HCT116 (cell line): ENCODE data around the gene MARCHF6. TPM values are rescaled to one million over a fixed set of nuclear protein-coding genes. Genes with fewer than 3 reads are reported as not detected.

Source experiments
- ATAC-seq: fragments of 200-7000 bp; cut with Tn5 transposase; 2 replicates; pipeline ENCODE4 v1.9.1; 2020; ENCODE audit warnings: mild to moderate bottlenecking, moderate library complexity
- BruUV-seq: library from RNA; stranded (reverse); fragments of 400-500 nt; replicated peaks from 2 replicates; lab custom pipeline; 2021; lab: Mats Ljungman, UMichigan
- CTCF ChIA-PET: fragments of 300-600 bp; sonication (Branson Sonifier 250); formaldehyde crosslinking; loops from one replicate; lab custom pipeline; 2021; ENCODE audit warnings: antibody characterized with exemption; lab: Charles Lee
- POLR2A ChIA-PET: fragments of 300-600, 350-600 bp; sonication (Branson Sonifier 250); formaldehyde crosslinking; loops from one replicate; lab custom pipeline; 2021; ENCODE audit warnings: antibody characterized with exemption; lab: Charles Lee
- RAD21 ChIA-PET, 2 experiments: fragments of 300-600 bp; sonication (Branson Sonifier 250); formaldehyde crosslinking; loops; one replicate each; lab custom pipeline; 2023; ENCODE audit warnings: low total read pairs in 2 of 2; ENCODE audit not compliant: uncharacterized antibody in 2 of 2, unreplicated experiment in 2 of 2, low non-redundant PET in 1 of 2; lab: Charles Lee
- DNase-seq: peaks from one replicate; pipeline ENCODE4 v3.0.0-alpha.2; 2010; ENCODE audit warnings: low read depth, low spot score
- H2AFZ ChIP-seq: fragments of 200-600 bp; shearing (Covaris generic), sonication (generic); 2 replicates; pipeline ENCODE4 v1.6.1; 2017; ENCODE audit warnings: low read depth, mixed run types, mixed read lengths, antibody characterized with exemption, low read length; ENCODE audit not compliant: poor library complexity, severe bottlenecking
- H3K27ac ChIP-seq: 2 replicates; pipeline ENCODE4 v1.5.1; 2012; ENCODE audit warnings: low read depth, low read length
- H3K27me3 ChIP-seq: fragments of 200-600 bp; sonication (generic); 2 replicates; pipeline ENCODE4 v1.6.1; 2016; ENCODE audit warnings: mixed run types, low read length, mixed read lengths; ENCODE audit not compliant: insufficient read depth
- H3K36me3 ChIP-seq, 2 experiments: fragments of 200-500 bp in 1 of 2; fragments of 200-600 bp in 1 of 2; sonication (Bioruptor generic) in 1 of 2; sonication (generic) in 1 of 2; 2 replicates each; pipeline versions ENCODE4 v1.5.1 to v1.6.1; 2014 to 2016; ENCODE audit warnings: low read length in 2 of 2, inconsistent platforms in 1 of 2, mixed read lengths in 1 of 2, mixed run types in 1 of 2; ENCODE audit not compliant: insufficient read depth in 2 of 2, control insufficient read depth in 1 of 2
- H3K4me1 ChIP-seq, 2 experiments: fragments of 200-600 bp in 1 of 2; sonication (generic) in 1 of 2; 2 replicates each; pipeline versions ENCODE4 v1.5.1 to v1.6.1; 2012 to 2017; ENCODE audit warnings: low read length in 2 of 2, inconsistent platforms in 1 of 2, mild to moderate bottlenecking in 1 of 2, mixed read lengths in 1 of 2, mixed run types in 1 of 2, moderate library complexity in 1 of 2; ENCODE audit not compliant: insufficient read depth in 2 of 2, control insufficient read depth in 1 of 2
- H3K4me2 ChIP-seq: fragments of 200-600 bp; sonication (generic); 2 replicates; pipeline ENCODE4 v1.6.1; 2017; ENCODE audit warnings: mixed run types, low read length, mixed read lengths
- H3K4me3 ChIP-seq, 2 experiments: fragments of 200-600 bp in 1 of 2; sonication (generic) in 1 of 2; replicated peaks in 1 of 2; 2 replicates each; pipeline ENCODE4 v1.5.1; 2011 to 2016; ENCODE audit warnings: low read length in 2 of 2, control low read depth in 1 of 2, low read depth in 1 of 2, mild to moderate bottlenecking in 1 of 2, mixed read lengths in 1 of 2, mixed run types in 1 of 2
- H3K79me2 ChIP-seq: fragments of 200-600 bp; sonication (generic); 2 replicates; pipeline ENCODE4 v1.6.1; 2017; ENCODE audit warnings: mild to moderate bottlenecking, mixed run types, low read length, moderate library complexity, mixed read lengths; ENCODE audit not compliant: insufficient read depth
- H3K9ac ChIP-seq: fragments of 200-600 bp; sonication (generic); 2 replicates; pipeline ENCODE4 v1.6.1; 2016; ENCODE audit warnings: low read length, mixed read lengths
- H3K9me2 ChIP-seq: fragments of 200-600 bp; sonication (generic), shearing (Covaris generic); 2 replicates; pipeline ENCODE4 v1.6.1; 2017; ENCODE audit warnings: mixed run types, mild to moderate bottlenecking, moderate library complexity; ENCODE audit not compliant: insufficient read depth
- H3K9me3 ChIP-seq, 2 experiments: fragments of 200-500 bp in 1 of 2; fragments of 200-600 bp in 1 of 2; sonication (Bioruptor generic) in 1 of 2; sonication (generic) in 1 of 2; 2 replicates each; pipeline ENCODE4 v1.6.1; 2014 to 2017; ENCODE audit warnings: low read length in 2 of 2, mixed read lengths in 2 of 2, inconsistent platforms in 1 of 2, low read depth in 1 of 2, mild to moderate bottlenecking in 1 of 2, mixed run types in 1 of 2, moderate library complexity in 1 of 2; ENCODE audit not compliant: control insufficient read depth in 1 of 2, insufficient read depth in 1 of 2
- H4K20me1 ChIP-seq: fragments of 200-600 bp; sonication (generic), shearing (Covaris generic); 2 replicates; pipeline ENCODE4 v1.6.1; 2017; ENCODE audit warnings: mixed run types, mild to moderate bottlenecking, moderate library complexity; ENCODE audit not compliant: insufficient read depth
- CTCF ChIP-seq, 3 experiments: fragments of 200-600 bp in 1 of 3; sonication (generic) in 1 of 3; IDR thresholded peaks in 2 of 3; conservative IDR thresholded peaks in 1 of 3; 2 replicates each; pipeline ENCODE4 v1.5.1; 2012 to 2017; ENCODE audit warnings: low read depth in 2 of 3, low read length in 2 of 3, antibody characterized with exemption in 1 of 3, borderline replicate concordance in 1 of 3, control low read depth in 1 of 3, mild to moderate bottlenecking in 1 of 3, mixed read lengths in 1 of 3, mixed run types in 1 of 3, moderate library complexity in 1 of 3; ENCODE audit not compliant: insufficient read depth in 1 of 3
- JUND ChIP-seq: IDR thresholded peaks from 2 replicates; pipeline ENCODE4 v1.6.1; 2012
- MAX ChIP-seq: IDR thresholded peaks from 2 replicates; pipeline ENCODE4 v1.6.1; 2012
- POLR2AphosphoS5 ChIP-seq: IDR thresholded peaks from 2 replicates; pipeline ENCODE4 v1.6.1; 2011; ENCODE audit warnings: mild to moderate bottlenecking, low read depth, low read length, moderate library complexity
- REST ChIP-seq: IDR thresholded peaks from 2 replicates; pipeline ENCODE4 v1.6.1; 2012; ENCODE audit warnings: low read depth
- SIN3A ChIP-seq: IDR thresholded peaks from 2 replicates; pipeline ENCODE4 v1.6.1; 2012; ENCODE audit warnings: low read depth
- YY1 ChIP-seq: IDR thresholded peaks from 2 replicates; pipeline ENCODE4 v1.6.1; 2011; ENCODE audit warnings: low read length, low read depth, moderate library complexity, mild to moderate bottlenecking; ENCODE audit not compliant: insufficient replicate concordance; ENCODE audit errors: extremely low read depth
- ZFX ChIP-seq: fragments of 450-650 bp; IDR thresholded peaks from 2 replicates; pipeline ENCODE4 v1.6.1; 2017
- intact Hi-C: fragments of 100-400 bp; cut with micrococcal nuclease; formaldehyde crosslinking; loops from 2 replicates; pipeline ENCODE4 v1.10.0; 2022
- total RNA-seq: library from RNA; stranded (reverse); gene quantifications from one replicate; pipeline ENCODE4 v1.2.1, GENCODE V29; 2021; ENCODE audit not compliant: unreplicated experiment

Gene MARCHF6
- total RNA-seq, 1 experiment from 2014 or later: 144 TPM

GRCh38 chr5:10355071-10355889 is 1.8 kb downstream of the MARCHF6 start:
- no peaks in the 10 kb centered on the region for H3K9me2 ChIP-seq
- RAD21 ChIA-PET: no interaction called here

GRCh38 chr5:10358999-10359398 is 5.5 kb downstream of the MARCHF6 start:
- BruUV-seq: no TSS peak
- DNase-seq (no peak), ATAC-seq (no peak)
- Histone ChIP-seq H3K9me2 (no peaks in the 10 kb centered on the region), H3K4me2 (no peak overlapping the region), H4K20me1 (peaks cover 13% of the 10 kb centered on the region), H3K27me3 (no peaks in the 10 kb centered on the region), H3K4me1 (peaks cover 11 to 18% of the 10 kb centered on the region in 2 experiments; a peak in 3 of 4 replicates), H3K79me2 (peaks cover 100% of the 10 kb centered on the region), H3K4me3 (no peak overlapping the region), H3K9ac (no peak overlapping the region), H2AFZ (no peak overlapping the region), H3K9me3 (no peaks in the 10 kb centered on the region), H3K27ac (no peak overlapping the region), H3K36me3 (no peaks in the 10 kb centered on the region; a peak in 1 of 4 replicates)
- ChIA-PET RAD21 (no interaction called here), CTCF (interaction anchor here (1.1 kb wide), 1 partner anchor 12 kb away, joined by 4 read pairs; no protein-coding TSS in a partner anchor), POLR2A (no interaction called here)
- intact Hi-C loops: loop anchor here (5.0 kb wide), 1 partner anchor 52 kb away; the partner anchor contains the start of gene CMBL
- TF ChIP-seq CTCF (IDR thresholded peaks at IDR 0.05 in 2 of 3, conservative IDR thresholded peaks at IDR 0.05 in 1 of 3; ENCODE audit: borderline replicate concordance in 1 of 3, insufficient read depth in 1 of 3, low read depth in 2 of 3, low read length in 2 of 3) (no peak), REST (no peak), SIN3A (no peak), MAX (no peak)

More at GRCh38 chr5:10355071-10355889, 1.8 kb downstream of the MARCHF6 start:
- H2AFZ ChIP-seq: no peak overlapping the region
- peak overlapping the region; percentile 90 for H3K4me2 ChIP-seq
- no peaks in the 10 kb centered on the region; a peak in 1 of 4 replicates for H3K36me3 ChIP-seq
- ChIA-PET CTCF (no interaction called here), POLR2A (interaction anchor here (2.9 kb wide), 1 partner anchor 46 kb away, joined by 14 read pairs; no protein-coding TSS in a partner anchor)
- ATAC-seq: no peak
- H3K27ac ChIP-seq: no peak overlapping the region
- H4K20me1 ChIP-seq: peaks cover 4% of the 10 kb centered on the region; the same call in 1 of the 2 replicates
- peak overlapping the region; percentile 85 to 91 for H3K4me3 ChIP-seq
- intact Hi-C loops: loop anchor here (5.0 kb wide), 1 partner anchor 48 kb away; the partner anchor contains the start of gene CMBL
- TF ChIP-seq POLR2AphosphoS5 (no peak), ZFX (no peak), YY1 (no peak), JUND (no peak)
- H3K9me3 ChIP-seq: no peaks in the 10 kb centered on the region
- DNase-seq: no peak
- no peaks in the 10 kb centered on the region for H3K27me3 ChIP-seq
- peaks cover 20 to 34% of the 10 kb centered on the region in 2 experiments for H3K4me1 ChIP-seq
- no TSS peak for BruUV-seq
- H3K9ac ChIP-seq: peak overlapping the region; percentile 96
- H3K79me2 ChIP-seq: peaks cover 72% of the 10 kb centered on the region
